GM21576 (cell line): ENCODE data around the gene HOXD4.

Experiments
- ATAC-seq: cut with Tn5 transposase; IDR thresholded peaks from one replicate; pipeline ENCODE4 v1.9.1; 2021; ENCODE audit warnings: mild to moderate bottlenecking, moderate library complexity; ENCODE audit not compliant: unreplicated experiment

Gene HOXD4

DNA sequence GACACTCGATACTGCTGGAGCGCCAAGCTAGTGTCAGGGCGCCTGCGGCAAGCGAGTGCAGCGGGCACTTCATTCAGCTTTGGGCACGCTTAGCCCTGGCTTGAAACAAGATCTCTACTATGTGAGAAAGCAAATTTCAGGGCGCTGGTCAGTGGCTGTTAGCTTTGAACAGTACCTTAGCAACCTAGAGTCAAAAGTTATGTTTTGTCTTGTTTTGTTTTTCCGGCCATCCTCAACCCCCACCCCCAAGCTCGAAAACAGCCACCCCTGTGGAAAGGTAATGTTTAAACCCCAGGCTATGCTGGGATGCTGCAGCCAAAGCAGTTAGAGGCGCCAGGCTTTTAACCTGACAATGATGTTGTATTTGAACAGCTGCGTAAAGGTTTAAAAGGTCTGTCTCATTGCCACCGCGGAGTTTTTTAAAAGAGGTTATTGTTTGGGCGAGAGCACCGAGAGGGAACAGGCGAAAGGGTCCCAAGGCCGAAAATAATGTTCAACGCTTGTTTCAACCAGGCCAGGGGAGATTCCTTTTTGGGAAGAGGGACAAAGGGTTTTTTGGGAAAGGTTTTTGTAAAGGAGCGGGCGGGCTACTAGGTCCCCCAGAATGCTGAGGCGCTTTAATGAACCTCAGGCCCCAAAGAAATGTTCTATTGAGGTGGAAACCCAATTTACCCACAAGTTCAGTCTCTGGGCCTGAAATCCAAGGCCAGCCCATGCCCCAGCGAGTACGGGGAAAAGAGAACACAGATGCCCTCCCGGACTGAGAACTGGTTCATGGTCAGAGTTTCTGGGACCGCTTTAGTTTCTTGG is 37.0 kb upstream of the HOXD4 start:
- no peak for ATAC-seq

DNA sequence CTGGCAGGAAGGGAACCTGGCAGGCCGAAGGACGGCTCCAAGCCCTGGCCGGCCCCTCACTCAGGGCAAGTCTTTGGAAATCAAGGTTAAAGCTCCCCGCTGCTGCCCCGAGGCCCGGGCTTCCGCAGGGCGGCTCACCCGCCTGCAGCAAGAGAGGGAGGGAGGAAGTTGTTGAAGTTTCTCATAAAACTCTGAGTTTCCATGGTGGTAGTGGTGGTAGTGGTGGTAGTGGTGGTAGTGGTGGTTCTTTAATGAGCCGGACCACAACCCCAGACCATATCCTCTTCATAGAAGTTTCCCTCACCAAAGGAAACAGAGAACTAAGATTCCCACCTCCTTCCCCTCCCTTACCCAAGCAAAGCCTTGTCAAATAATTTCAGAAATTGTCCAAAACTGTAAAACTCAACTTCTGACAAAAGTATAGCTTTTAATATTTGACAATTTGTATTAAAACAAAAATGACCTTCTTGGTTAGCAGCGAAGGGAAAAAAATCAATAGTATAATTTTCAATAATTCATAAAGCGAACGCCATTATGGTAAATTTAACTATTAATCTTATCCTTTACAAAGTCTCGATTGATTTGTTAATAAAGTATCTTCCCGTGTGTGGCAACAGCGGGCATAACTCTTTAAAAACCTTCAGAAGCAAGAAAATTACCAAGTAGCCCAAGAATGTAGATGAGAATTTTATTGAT is 36.3 kb upstream of the HOXD4 start:
- no peak for ATAC-seq

DNA sequence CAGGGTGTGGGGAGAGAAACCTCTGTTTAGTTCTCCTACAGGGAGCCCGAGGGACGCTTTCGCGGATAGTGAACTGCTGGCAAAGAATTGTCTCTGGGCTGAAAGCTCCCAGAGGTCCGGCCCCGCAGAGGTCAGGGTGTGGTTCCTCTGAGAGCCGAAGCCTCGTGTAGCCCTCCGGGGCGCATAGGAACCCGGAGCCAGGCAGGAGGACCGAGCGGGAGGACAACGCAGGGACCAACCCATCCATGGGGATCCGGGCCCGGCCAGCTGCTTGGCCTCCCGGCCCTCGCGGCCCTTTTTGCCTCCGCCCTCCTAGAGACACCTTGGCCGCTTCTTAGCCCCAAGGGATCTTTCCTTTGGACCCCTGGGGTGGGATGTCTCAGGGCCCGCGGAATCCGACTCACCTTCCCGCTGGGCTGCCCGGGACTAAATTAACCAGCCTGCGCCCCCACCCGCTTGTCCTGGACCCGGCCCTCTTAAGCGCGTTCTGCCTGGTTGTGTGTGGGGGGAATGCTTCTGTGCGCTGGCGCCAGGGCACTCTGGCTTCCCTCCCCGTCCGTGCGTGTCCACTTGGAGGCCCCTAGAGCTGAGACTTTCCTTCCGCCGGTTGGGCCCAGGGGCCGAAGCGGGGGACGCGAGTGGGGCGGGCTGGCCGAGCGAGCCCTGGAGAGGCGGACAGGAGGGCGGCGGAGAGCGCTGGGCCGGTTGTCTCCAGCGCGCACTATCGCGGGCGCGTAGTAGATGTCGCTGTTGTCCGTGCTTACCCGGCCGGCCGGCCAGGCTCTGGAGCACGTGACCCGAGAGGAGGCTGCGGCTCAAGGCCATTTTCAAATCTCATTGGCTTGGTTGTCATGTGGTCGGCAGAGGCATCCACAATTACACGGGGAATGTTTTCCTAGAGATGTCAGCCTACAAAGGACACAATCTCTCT is 35.2 kb upstream of the HOXD4 start, which contains the start of gene HOXD10:
Gene HOXD10 (plus strand): TSS at position 896 of the 931 bp plus-strand sequence. CDS start 56 bp downstream, outside the sequence.
- ATAC-seq, result no peak

DNA sequence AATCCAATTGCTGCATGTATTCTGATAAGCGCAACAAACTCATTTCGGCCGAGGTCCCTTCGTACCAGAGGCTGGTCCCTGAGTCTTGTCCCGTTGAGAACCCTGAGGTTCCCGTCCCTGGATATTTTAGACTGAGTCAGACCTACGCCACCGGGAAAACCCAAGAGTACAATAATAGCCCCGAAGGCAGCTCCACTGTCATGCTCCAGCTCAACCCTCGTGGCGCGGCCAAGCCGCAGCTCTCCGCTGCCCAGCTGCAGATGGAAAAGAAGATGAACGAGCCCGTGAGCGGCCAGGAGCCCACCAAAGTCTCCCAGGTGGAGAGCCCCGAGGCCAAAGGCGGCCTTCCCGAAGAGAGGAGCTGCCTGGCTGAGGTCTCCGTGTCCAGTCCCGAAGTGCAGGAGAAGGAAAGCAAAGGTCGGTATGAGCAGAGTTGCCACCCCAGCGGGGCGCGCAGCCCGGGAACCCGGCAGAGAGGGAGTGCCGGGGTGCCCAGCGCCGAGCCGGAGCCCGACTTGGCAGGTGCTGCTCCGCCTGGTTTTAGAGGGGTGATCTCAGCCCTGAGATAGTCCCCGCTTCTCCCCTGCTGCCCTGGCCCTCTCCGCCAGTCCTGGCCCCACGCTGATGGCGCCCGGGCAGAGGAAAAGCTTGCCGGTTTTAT is 34.1 kb upstream of the HOXD4 start:
- no peak for ATAC-seq

DNA sequence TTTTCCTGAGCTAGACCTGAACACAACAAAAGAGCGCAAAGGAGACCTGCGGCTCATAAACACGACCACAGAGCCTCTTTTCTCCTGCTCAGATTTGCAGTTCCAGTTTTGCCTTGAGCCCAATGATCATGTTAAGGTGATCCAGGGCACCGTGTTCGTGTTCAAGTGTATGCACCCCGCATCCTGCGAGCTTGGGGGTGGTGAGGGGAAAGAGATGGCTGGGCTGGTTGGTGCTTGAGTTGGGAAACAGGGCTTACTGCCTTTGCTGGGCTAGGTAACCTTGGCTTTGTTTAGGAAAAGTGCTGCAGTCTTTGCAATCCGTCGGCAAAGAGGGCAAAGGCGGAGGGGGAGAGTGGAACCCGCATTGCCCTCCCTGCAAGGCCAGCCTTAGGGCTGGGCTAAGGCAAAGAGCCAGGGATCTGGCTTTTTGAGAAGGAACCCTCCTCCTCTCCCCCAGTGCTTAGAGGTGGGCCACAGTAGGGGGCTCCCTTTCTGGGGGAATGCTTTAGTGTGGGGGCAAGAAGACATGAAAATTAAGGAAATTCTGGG is 33.5 kb upstream of the HOXD4 start:
- no peak for ATAC-seq

DNA sequence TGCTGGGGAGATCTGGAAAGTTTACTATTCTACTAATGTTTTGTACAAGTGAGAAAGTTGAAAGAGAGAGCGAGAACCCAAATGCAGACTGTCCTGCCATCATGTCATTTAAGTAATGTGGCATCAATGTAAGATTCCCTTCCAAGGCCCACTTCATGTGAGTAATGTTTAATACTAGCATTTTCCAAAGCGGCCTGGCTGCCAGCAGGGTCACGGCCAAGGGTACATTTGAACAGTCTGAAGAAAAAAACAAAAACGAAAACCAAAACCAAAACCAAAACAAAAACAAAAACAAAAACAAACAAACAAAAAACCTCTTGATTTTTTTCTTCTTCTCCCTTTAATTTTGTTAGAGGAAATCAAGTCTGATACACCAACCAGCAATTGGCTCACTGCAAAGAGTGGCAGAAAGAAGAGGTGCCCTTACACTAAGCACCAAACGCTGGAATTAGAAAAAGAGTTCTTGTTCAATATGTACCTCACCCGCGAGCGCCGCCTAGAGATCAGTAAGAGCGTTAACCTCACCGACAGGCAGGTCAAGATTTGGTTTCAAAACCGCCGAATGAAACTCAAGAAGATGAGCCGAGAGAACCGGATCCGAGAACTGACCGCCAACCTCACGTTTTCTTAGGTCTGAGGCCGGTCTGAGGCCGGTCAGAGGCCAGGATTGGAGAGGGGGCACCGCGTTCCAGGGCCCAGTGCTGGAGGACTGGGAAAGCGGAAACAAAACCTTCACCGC is 32.6 kb upstream of the HOXD4 start:
- no peak for ATAC-seq

DNA sequence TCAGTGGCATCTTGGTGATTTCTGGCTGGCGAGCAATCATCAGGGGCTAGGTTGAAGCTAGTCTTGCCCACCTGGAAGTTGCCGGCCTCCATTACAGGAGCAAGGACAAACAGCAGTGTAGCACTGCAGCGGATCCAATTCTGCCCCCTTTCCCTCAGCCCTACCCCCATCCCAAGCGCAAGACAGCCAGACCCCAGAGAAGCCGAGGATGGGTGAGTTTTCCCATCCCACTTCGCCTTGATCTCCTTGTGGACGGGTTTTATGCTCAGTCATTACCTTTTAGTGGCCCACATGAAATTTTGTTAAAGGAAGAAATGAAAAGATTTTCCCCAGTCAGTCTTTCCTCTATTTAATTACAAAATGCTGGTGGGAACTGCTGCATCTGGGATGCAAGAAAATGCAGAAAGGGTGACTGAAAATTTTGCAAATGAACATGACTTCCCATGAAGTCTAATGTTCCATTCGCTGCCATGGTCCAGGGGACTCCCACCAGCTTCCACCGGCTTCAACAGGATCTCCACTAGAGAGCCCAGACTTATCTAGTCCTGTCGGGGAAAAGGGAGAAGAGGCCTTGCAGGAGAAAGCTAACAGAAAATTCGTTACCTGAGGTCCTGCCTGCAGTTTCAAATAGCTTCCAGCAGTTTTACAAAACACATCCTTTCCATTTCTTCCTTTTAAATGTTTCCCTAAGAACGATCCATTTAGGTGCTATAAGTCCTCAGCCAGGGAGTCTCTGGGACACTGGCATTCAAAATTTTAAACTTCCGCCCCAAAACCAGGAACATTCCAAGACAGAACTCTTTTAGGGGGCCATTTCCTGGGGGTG is 30.8 kb upstream of the HOXD4 start:
- ATAC-seq, result no peak

DNA sequence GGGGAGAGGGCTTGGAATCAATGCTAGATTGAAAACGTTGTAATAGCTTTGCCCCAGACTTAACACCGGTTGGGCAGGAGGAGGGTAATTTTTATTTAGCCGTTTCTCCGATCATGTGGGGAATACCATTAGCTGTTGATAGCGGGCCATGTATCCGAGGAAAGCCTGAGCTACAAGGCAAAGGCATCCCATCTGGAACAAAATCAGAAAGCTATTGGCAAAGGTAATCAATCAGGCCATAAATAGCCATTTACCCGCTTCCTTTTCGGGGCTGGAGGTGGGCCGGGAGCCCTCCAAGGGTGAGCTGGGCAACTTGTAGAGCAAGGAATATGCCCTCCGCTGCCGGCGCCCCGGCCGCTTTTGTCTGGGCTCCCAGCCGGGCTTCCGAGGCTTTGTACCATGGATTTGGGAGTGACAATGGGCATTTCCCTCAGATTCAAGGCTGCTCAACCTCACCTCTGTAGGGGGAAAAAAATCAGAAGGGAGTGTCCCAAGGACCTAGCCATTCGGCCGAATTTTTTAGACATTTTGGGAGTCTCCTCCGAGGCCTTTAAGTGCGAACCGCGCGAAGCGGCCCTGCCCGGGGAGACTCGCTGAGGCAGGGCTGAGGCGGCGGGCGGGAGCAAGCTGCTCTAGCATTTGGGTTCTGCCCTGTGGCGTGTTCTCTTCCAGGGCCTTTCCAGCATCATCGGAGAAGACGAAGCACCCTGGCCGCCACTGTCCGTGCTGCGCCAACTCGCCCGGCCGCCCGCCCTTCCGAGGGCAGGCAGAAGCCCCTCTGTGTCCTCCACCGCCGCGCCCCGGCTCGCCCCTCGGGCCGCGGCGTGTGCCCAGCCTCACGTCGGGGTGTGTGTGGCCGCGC is 29.9 kb upstream of the HOXD4 start:
- no peak for ATAC-seq

DNA sequence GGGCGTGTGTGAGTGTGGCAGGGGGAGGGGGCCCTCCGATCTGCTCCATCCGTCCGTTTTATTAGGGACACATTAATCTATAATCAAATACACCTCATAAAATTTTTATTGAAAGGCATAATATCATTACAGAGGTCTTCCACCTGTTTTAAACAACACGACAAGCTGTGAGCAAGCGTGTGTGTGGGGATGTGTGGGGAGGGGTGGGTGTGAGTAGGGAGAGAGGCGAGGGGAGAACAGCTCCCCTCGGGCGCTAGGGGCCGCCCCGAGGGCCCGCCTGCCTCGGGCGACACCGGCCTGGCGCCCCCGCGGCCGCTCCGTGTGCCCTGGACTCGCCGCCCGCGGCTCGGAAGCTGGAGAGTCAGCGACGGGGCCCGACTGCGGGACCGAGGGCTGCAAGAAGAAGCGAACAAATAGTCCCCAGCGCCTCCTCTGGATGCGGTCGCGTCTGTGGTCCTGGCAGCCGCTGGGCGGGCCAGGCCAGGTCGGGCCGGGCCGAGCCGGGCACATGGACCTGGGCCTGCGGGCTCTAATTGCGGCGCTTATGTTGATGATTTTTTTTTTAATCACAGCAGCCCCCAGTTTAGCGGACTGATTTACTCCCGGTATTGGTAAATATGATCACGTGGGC is 29.2 kb upstream of the HOXD4 start:
- ATAC-seq, result no peak

DNA sequence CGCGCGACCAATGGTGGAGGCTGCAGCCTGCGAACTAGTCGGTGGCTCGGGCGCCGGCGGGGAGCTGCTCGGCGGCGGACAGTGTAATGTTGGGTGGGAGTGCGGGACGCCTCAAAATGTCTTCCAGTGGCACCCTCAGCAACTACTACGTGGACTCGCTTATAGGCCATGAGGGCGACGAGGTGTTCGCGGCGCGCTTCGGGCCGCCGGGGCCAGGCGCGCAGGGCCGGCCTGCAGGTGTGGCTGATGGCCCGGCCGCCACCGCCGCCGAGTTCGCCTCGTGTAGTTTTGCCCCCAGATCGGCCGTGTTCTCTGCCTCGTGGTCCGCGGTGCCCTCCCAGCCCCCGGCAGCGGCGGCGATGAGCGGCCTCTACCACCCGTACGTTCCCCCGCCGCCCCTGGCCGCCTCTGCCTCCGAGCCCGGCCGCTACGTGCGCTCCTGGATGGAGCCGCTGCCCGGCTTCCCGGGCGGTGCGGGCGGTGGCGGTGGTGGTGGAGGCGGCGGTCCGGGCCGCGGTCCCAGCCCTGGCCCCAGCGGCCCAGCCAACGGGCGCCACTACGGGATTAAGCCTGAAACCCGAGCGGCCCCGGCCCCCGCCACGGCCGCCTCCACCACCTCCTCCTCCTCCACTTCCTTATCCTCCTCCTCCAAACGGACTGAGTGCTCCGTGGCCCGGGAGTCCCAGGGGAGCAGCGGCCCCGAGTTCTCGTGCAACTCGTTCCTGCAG is 28.5 kb upstream of the HOXD4 start, which contains the start of gene HOXD9:
Gene HOXD9 (plus strand): TSS at position 37 of the 728 bp plus-strand sequence. CDS start 50 bp downstream, at position 87.
- no peak for ATAC-seq

DNA sequence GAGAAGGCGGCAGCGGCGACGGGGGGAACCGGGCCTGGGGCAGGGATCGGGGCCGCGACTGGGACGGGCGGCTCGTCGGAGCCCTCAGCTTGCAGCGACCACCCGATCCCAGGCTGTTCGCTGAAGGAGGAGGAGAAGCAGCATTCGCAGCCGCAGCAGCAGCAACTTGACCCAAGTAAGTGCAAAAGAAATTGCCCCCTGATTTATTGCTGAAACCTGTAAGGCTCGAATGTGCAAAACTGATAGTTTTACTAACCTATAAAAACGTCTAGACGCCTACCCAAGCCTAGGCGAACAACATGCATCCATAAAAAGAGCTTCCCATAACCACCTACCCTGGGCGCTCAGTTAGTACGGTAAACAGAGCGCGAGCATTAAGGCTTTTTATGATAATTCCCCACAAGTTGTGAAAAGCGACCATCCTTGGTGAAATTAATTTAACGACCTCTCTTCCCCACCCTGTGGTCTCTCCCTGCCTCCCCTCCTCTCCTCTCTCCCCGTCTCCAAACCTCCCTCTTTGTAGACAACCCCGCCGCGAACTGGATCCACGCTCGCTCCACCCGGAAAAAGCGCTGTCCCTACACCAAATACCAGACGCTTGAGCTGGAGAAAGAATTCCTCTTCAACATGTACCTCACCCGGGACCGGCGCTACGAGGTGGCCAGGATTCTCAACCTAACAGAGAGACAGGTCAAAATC is 27.8 kb upstream of the HOXD4 start:
- no peak for ATAC-seq

DNA sequence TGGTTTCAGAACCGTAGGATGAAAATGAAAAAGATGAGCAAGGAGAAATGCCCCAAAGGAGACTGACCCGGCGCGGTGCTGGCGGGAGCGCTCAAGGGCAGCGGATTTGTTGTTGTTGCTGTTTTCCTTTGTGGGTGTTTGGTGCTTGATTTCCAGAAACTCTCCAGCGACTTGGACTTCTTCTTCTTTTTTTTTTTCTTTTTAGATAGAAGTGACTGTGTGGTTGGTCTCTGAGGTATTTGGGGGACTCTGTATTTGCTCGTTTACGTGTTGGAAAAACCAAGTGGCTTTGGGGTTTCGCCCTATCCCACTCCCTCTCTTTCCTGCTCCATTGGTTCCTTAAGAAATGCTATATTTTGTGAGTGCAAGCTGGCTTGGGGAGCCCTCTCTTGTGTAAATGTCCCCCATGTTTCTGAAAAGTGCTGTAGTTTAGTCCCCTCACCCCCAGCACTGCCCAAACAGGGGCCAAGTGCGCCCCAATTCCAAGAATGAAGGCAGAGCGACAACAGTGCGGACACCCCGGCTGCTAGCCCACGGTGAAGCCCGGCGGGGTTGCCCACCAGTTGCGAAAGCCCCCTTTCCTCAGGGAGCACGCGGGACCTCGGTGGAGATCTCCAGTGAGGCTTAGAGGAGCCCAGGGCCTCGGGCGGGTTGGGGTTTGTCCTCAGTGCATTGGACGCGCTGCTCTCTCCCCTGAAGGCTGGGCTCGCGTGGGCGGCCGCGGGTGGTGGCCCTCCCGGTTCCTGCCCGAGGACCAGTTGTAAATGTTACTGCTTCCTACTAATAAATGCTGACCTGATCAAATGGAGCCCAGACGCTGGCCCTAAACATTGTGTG is 27.0 kb upstream of the HOXD4 start:
- ATAC-seq, result no peak

DNA sequence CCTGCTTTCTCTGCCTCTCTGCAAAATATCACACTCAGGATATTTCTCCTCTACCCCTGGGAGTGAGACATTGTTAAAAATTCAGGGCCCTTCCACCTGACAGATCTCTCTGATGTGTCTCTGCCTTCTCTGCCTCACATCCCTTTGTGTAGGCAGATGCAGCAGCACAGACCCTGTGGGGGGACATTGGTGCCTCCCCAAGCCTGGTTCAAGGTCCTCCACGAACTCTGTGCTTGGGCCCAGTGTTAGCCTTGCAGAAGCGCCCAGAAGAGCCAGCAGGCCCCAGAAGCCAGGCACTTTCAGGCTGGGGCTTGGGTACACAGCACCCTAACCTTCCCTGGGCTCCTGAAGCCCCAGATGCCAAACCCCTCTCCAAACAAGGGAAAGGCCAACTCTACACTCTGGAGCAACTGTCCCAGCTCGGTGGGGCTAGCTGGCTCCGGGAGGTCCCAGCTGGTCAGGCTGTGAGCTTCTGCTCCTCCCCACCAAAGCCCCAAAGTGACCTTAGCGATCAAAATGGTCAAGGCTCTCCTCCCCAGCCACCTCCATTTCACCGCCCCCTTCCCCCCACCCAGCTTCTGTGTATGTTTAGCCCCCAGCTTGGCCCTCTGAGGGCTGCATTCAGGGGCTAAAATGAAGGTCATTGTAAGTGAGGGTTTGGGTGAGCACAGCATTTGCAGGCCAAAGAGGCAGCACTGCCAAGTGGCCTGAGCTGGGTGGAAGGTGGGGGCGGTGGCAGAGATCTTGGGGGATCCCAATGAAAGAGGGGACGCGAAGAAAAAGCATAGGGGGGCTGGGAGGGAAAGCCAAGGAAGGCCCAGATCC is 26.2 kb upstream of the HOXD4 start:
- ATAC-seq, result no peak

DNA sequence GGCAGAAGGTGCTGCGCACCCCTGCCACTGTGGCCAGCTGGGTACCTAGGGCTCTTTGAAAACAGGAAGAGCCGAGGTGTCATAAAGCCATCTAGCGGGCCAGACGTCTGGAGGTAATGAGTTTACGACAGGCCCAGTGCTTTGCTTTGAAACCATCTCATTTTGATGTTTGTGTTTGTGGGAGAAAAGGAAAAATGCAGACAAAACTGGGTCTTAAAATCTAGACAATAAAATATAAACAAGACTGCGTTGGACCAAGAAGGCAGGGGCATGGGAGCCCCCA is 25.6 kb upstream of the HOXD4 start:
- no peak for ATAC-seq
